ENCODE results near the gene EFCAB8. TPM values are rescaled to one million over a fixed set of nuclear protein-coding genes. Genes with fewer than 3 reads are reported as not detected.

Gene EFCAB8
- total and polyA plus RNA-seq, 7 donors: 0.03 to 0.08 (median 0.04) TPM; not detected in 4

DNA sequence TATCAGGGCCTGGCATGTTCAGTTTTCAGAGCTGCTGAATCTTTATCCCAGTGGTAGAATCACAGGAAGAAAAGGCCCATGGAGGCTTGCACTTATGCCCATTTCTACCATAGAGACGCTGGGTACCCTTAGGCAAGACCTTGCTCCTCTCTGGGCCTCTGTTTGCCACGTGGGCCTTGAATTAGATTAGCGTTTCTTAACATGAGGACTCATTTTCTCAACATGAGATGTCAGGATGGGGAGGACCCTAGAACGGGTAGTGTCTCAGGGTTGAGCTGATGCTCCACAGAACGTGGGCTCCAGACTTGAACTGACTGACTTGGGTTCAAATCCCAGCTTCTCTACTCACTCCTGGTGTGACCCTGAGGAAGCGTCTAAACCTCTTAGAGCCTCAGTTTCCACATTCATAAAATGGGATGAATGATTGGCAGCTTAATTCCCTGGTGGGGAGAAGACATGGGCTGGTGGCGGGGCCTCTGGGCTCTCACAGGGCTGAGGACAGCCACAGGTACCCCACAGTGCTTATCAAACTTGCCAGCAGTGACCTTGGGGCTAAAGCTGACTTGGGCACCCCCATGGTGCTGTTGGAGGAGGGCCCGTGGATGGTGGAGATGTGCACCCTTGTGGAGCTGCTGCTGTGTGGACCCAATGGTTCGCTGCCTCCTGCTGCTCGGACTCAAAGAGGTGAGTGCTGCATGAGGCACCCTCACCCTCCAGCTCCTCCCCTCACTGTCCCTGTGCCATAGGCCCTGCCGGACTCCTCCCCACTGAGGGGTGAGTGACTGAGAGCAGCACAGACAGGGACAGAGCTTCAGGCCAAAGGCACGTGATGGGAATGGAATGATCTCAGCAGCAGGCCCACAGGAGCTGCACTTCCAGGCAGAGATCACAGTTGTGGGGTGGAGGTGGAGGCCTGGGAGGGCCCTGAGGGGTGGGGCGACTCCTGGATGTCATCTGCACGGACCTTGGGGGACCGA is 117.3 kb downstream of the EFCAB8 start:
- ATAC-seq (no peak), DNase-seq (no peak)
- intact Hi-C loops (cut with DNase I): no loop called here
- Histone ChIP-seq H3K4me1 (no peaks in the 10 kb centered on the region), H3K4me3 (no peak overlapping the region), H3K36me3 (ENCODE audit: insufficient read depth in 1 of 2, low read depth in 1 of 2) (no peaks in the 10 kb centered on the region), H3K27me3 (ENCODE audit: insufficient read depth in 3 of 3, low read length in 2 of 3) (no peaks in the 10 kb centered on the region), H3K27ac (no peak overlapping the region), H3K9me3 (no peaks in the 10 kb centered on the region)
- TF ChIP-seq, protein P1, sequence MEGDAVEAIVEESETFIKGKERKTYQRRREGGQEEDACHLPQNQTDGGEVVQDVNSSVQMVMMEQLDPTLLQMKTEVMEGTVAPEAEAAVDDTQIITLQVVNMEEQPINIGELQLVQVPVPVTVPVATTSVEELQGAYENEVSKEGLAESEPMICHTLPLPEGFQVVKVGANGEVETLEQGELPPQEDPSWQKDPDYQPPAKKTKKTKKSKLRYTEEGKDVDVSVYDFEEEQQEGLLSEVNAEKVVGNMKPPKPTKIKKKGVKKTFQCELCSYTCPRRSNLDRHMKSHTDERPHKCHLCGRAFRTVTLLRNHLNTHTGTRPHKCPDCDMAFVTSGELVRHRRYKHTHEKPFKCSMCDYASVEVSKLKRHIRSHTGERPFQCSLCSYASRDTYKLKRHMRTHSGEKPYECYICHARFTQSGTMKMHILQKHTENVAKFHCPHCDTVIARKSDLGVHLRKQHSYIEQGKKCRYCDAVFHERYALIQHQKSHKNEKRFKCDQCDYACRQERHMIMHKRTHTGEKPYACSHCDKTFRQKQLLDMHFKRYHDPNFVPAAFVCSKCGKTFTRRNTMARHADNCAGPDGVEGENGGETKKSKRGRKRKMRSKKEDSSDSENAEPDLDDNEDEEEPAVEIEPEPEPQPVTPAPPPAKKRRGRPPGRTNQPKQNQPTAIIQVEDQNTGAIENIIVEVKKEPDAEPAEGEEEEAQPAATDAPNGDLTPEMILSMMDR (IDR thresholded peaks at IDR 0.05): no peak
- 82 to 88% (median 84%) methylated on average over 15 of the region's 15 CpGs for WGBS, 3 donors

DNA sequence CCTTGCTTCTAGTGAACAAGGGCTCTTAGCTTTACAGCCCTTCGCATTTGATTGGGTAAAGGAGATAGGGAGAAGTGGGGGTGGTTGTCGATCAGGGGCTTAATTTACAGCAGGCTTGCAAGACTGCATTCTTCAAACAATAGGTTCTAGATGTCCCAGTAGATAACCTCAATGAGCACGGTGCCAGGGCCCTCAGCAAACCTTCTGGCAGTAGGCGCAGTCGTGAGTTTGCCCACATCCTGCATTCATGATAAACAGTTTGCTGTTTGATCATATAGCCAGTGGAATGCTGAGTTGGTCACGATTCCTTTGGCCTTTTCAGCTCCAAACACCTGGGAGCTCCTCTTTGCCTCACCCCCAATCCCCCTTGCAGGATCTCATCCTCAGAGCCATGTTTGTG is 118.0 kb downstream of the EFCAB8 start:
- intact Hi-C loops (cut with DNase I): no loop called here

DNA sequence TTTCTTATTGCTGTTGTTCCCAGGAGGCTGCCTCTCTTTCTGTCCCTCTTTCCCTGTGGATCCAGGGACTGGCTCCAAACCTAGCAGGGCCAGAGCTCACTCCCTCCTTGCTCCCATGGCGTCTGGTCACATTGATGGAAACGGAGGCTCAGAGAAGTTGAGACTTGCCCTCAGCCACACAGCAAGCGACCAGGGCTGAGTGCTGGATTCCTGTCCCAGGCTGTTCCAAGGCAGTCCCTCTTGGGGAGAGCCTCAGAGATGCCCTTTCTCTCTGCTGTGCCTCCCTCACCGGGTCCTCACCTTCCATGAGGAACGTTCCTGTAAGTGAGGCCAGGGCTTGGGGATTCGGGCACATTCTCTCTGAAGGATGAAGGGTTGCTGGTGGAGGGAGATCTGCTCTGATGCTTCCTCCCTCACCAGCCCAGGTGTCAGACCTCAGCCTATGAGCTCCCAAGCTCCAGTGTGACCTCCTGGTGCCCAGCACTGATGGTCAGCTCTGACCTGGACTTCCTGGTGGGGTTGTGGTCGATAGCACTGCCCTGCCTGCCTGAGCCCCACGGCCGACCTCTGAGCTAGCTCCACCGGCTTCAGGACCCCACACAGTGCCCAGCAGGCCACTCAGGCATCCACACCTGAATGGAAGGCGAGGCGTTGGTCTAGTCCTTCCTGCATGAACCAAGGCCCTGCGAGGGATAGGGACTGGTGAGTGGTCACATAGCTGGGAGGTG is 118.7 kb downstream of the EFCAB8 start:
- TF ChIP-seq, protein P1 (IDR thresholded peaks at IDR 0.05): no peak
- WGBS, 3 donors: 81 to 84% (median 84%) methylated on average over 12 to 13 of the region's 13 CpGs
- intact Hi-C loops (cut with DNase I): no loop called here

More for the DNA sequence above, 118.0 kb downstream of the EFCAB8 start:
- no peaks in the 10 kb centered on the region for H3K4me1 ChIP-seq
- no peak overlapping the region for H3K4me3 ChIP-seq
- ATAC-seq (no peak), DNase-seq (no peak)
- no peak overlapping the region for H3K27ac ChIP-seq
- H3K9me3 ChIP-seq: no peaks in the 10 kb centered on the region
- H3K36me3 ChIP-seq (ENCODE audit: insufficient read depth in 1 of 2, low read depth in 1 of 2): no peaks in the 10 kb centered on the region
- no peaks in the 10 kb centered on the region for H3K27me3 ChIP-seq (ENCODE audit: insufficient read depth in 3 of 3, low read length in 2 of 3)
- TF ChIP-seq, protein P1 (IDR thresholded peaks at IDR 0.05): no peak
- whole genome bisulfite sequencing, 3 donors: 86 to 87% (median 87%) methylated on average over 6 of the region's 6 CpGs

DNA sequence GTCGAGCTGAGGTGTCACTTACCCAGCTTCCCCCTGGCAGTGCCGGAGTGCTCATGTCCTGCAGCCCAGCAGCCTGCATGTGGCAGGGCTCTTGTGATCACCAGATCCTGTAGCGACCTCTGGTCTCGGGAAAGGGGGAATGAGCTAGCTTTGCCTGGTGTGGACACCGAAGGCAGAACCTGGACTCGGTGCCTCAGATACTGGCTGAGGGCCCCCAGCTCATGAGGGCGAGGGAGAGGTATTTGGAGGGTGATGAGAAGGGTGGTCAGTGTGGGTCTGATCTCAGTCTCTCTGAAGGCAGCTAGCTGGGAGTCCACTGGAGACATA is 119.2 kb downstream of the EFCAB8 start:
- H3K9me3 ChIP-seq: no peaks in the 10 kb centered on the region
- H3K27me3 ChIP-seq (ENCODE audit: insufficient read depth in 3 of 3, low read length in 2 of 3): no peaks in the 10 kb centered on the region
- intact Hi-C loops (cut with DNase I): no loop called here
- TF ChIP-seq, protein P1 (IDR thresholded peaks at IDR 0.05): no peak
- no peak for DNase-seq
- no peak for ATAC-seq
- H3K27ac ChIP-seq: no peak overlapping the region
- no peaks in the 10 kb centered on the region for H3K4me1 ChIP-seq
- no peaks in the 10 kb centered on the region for H3K36me3 ChIP-seq (ENCODE audit: insufficient read depth in 1 of 2, low read depth in 1 of 2)
- WGBS, 3 donors: 48 to 58% (median 52%) methylated on average over 7 of the region's 7 CpGs
- no peak overlapping the region for H3K4me3 ChIP-seq

More for the DNA sequence above, 118.7 kb downstream of the EFCAB8 start:
- Histone ChIP-seq H3K4me1 (no peaks in the 10 kb centered on the region), H3K36me3 (ENCODE audit: insufficient read depth in 1 of 2, low read depth in 1 of 2) (no peaks in the 10 kb centered on the region), H3K4me3 (no peak overlapping the region), H3K27me3 (ENCODE audit: insufficient read depth in 3 of 3, low read length in 2 of 3) (no peaks in the 10 kb centered on the region), H3K9me3 (no peaks in the 10 kb centered on the region), H3K27ac (no peak overlapping the region)
- no peak for DNase-seq
- no peak for ATAC-seq
